Measurements from ENCODE around the gene CAP1.
A peak's percentile ranks its signal among the peaks of the same experiment; 100 is the strongest.
"Not testable (repeated sequence)": the region's sequence is repeated elsewhere in the genome, so short reads cannot be mapped to it uniquely, and the experiment has no call there.

The CAP1 gene

GRCh38 chr1:40032240-40032891 is 8.2 kb upstream of the CAP1 start:
- DNase-seq (ENCODE audit: low read depth in 2 of 2) = peak in 1 of 2 donors; percentile 33

- no peak for DNase-seq (ENCODE audit: low read depth in 2 of 2)
Observed at GRCh38 chr1:40034869-40035268, 5.7 kb upstream of the CAP1 start.

- no peak for DNase-seq (ENCODE audit: low read depth in 2 of 2)
Observed at GRCh38 chr1:40036574-40036973, 4.0 kb upstream of the CAP1 start.

- not testable (repeated sequence) for DNase-seq (ENCODE audit: low read depth in 2 of 2)
Observed at GRCh38 chr1:40037254-40037653, 3.3 kb upstream of the CAP1 start.

- no peak for DNase-seq (ENCODE audit: low read depth in 2 of 2)
Observed at GRCh38 chr1:40038697-40039096, 1.8 kb upstream of the CAP1 start.

- DNase-seq (ENCODE audit: low read depth in 2 of 2) = no peak
Observed at GRCh38 chr1:40039245-40039756, 1.2 kb upstream of the CAP1 start.

GRCh38 chr1:40039757-40040510 is 595 bp upstream of the CAP1 start:
- peak; percentile 41 to 57 for DNase-seq (ENCODE audit: low read depth in 2 of 2)

- no peak for DNase-seq (ENCODE audit: low read depth in 2 of 2)
Observed at GRCh38 chr1:40041466-40041838, 923 bp downstream of the CAP1 start.

GRCh38 chr1:40042341-40042740 is 1.8 kb downstream of the CAP1 start:
- DNase-seq (ENCODE audit: low read depth in 2 of 2) = no peak

GRCh38 chr1:40044110-40044509 is 3.6 kb downstream of the CAP1 start:
- no peak for DNase-seq (ENCODE audit: low read depth in 2 of 2)

GRCh38 chr1:40045182-40045581 is 4.7 kb downstream of the CAP1 start:
- DNase-seq (ENCODE audit: low read depth in 2 of 2) = no peak

GRCh38 chr1:40045766-40046165 is 5.2 kb downstream of the CAP1 start:
- DNase-seq (ENCODE audit: low read depth in 2 of 2) = no peak

GRCh38 chr1:40047276-40047675 is 6.7 kb downstream of the CAP1 start:
- no peak for DNase-seq (ENCODE audit: low read depth in 2 of 2)

- no peak for DNase-seq (ENCODE audit: low read depth in 2 of 2)
Observed at GRCh38 chr1:40047769-40048168, 7.2 kb downstream of the CAP1 start.

- no peak for DNase-seq (ENCODE audit: low read depth in 2 of 2)
Observed at GRCh38 chr1:40049725-40050124, 9.2 kb downstream of the CAP1 start.

GRCh38 chr1:40050863-40051262 is 10.3 kb downstream of the CAP1 start:
- DNase-seq (ENCODE audit: low read depth in 2 of 2) = no peak

GRCh38 chr1:40053138-40053887 is 12.8 kb downstream of the CAP1 start:
- no peak for DNase-seq (ENCODE audit: low read depth in 2 of 2)

GRCh38 chr1:40056519-40057309 is 16.2 kb downstream of the CAP1 start:
- no peak for DNase-seq (ENCODE audit: low read depth in 2 of 2)

- DNase-seq (ENCODE audit: low read depth in 2 of 2) = no peak
Observed at GRCh38 chr1:40057310-40058030, 16.9 kb downstream of the CAP1 start.

GRCh38 chr1:40058097-40058452 is 17.5 kb downstream of the CAP1 start:
- DNase-seq (ENCODE audit: low read depth in 2 of 2) = no peak

All from stimulated activated CD8-positive, alpha-beta memory T cell treated with anti-CD3 and anti-CD28 coated beads, Interleukin-2, amount 100 ng/mL, for 1 hour (primary cell).